ENCODE measurements around the gene EPS15. TPM values are rescaled to one million over a fixed set of nuclear protein-coding genes. Genes with fewer than 3 reads are reported as not detected.

EPS15 gene
- total and polyA plus RNA-seq, 10 of the 15 experiments (the other 5 are each of a cell fraction or from before 2014, with no cell fraction given) = 24.7 to 87.8 (median 56.3) TPM

GRCh38 chr1:51328926-51329325 is 190.1 kb downstream of the EPS15 start:
- H2AFZ ChIP-seq (ENCODE audit: control insufficient read depth, low read depth, low read length) = no peak overlapping the region
- ChIA-PET RAD21 (ENCODE audit: unreplicated experiment) (no interaction called here), CTCF (no interaction called here), POLR2A (no interaction called here), SMC1A (ENCODE audit: uncharacterized antibody, unreplicated experiment) (no interaction called here)
- H3K4me3 ChIP-seq = no peak overlapping the region
- intact Hi-C loops (cut with micrococcal nuclease; ENCODE audit: unreplicated experiment) (no loop called here), in situ Hi-C loops (cut with MboI) (no loop called here)
- no peaks in the 10 kb centered on the region for H3K36me3 ChIP-seq (ENCODE audit: control insufficient read depth in 2 of 2, insufficient read depth in 2 of 2, low read length in 1 of 2)
- no peak overlapping the region for H3K27ac ChIP-seq (ENCODE audit: control insufficient read depth, insufficient read depth)
- no peak overlapping the region for H3K9ac ChIP-seq (ENCODE audit: control insufficient read depth, insufficient read depth, low read length)
- no TSS peak for BruUV-seq (replicated peaks)
- no peaks in the 10 kb centered on the region for H3K79me2 ChIP-seq (ENCODE audit: control insufficient read depth, insufficient read depth, low read length)
- DNase-seq (ENCODE audit: low read depth, low spot score) = no peak
- ATAC-seq = no peak
- peaks cover 2 to 4% of the 10 kb centered on the region in 2 experiments; a peak in 3 of 4 replicates for H3K27me3 ChIP-seq (replicated peaks in 1 of 2; ENCODE audit: control insufficient read depth in 2 of 2, insufficient read depth in 2 of 2, low read length in 1 of 2)
- peaks cover 9% of the 10 kb centered on the region for H3K4me1 ChIP-seq (ENCODE audit: control insufficient read depth, insufficient read depth, low read length)
- H3K4me2 ChIP-seq (ENCODE audit: control insufficient read depth, insufficient read depth) = no peak overlapping the region
- WGBS (ENCODE audit: insufficient coverage, insufficient replicate concordance, low lambda C conversion rate, missing lambda C conversion rate) = 74% methylated on average over 4 of the region's 4 CpGs
- no peak for FAIRE-seq
- H4K20me1 ChIP-seq (ENCODE audit: control insufficient read depth, insufficient read depth) = no peaks in the 10 kb centered on the region
- no peaks in the 10 kb centered on the region for H3K9me3 ChIP-seq (replicated peaks; ENCODE audit: control insufficient read depth, insufficient read depth, low read length)
- TF ChIP-seq POLR2AphosphoS5 (IDR thresholded peaks at IDR 0.05; ENCODE audit: low read length) = no peak
- TF ChIP-seq MLLT1 (IDR thresholded peaks at IDR 0.05) = no peak
- TF ChIP-seq RELB (IDR thresholded peaks at IDR 0.05; ENCODE audit: low read depth) = no peak
- no peak for TF ChIP-seq ZBTB40 (IDR thresholded peaks at IDR 0.05; ENCODE audit: borderline replicate concordance)
- TF ChIP-seq SKIL (IDR thresholded peaks at IDR 0.05; ENCODE audit: low read depth, poor library complexity, severe bottlenecking) = no peak
- TF ChIP-seq IKZF1 (conservative IDR thresholded peaks at IDR 0.05) = no peak
- no peak for TF ChIP-seq STAT3 (IDR thresholded peaks at IDR 0.05; ENCODE audit: low read depth, low read length)
- TF ChIP-seq HSF1 (IDR thresholded peaks at IDR 0.05; ENCODE audit: low read depth, low read length) = no peak
- no peak for TF ChIP-seq BACH1 (IDR thresholded peaks at IDR 0.05; ENCODE audit: borderline replicate concordance)
- TF ChIP-seq EED (IDR thresholded peaks at IDR 0.05; ENCODE audit: low read depth) = no peak
- TF ChIP-seq ATF7 (IDR thresholded peaks at IDR 0.05; ENCODE audit: low read depth) = no peak
